PC-3 (cell line): Measurements from ENCODE around the gene NDUFC1. TPM values are rescaled to one million over a fixed set of nuclear protein-coding genes. Genes with fewer than 3 reads are reported as not detected.
A peak's percentile ranks its signal among the peaks of the same experiment; 100 is the strongest.

Experiments
- ATAC-seq: fragments of 200-7000 bp; cut with Tn5 transposase; 2 replicates; pipeline ENCODE4 v1.9.1; 2020; ENCODE audit warnings: mild to moderate bottlenecking, moderate library complexity
- BruUV-seq: library from RNA; stranded (reverse); fragments of 400-500 nt; replicated peaks from 2 replicates; lab custom pipeline; 2021; lab: Mats Ljungman, UMichigan
- CTCF ChIA-PET: fragments of 300-600 bp; sonication (Branson Sonifier 250); formaldehyde crosslinking; loops from one replicate; lab custom pipeline; 2022; ENCODE audit warnings: antibody characterized with exemption; lab: Charles Lee
- POLR2A ChIA-PET: fragments of 300-600 bp; sonication (Branson Sonifier 250); formaldehyde crosslinking; loops from one replicate; lab custom pipeline; 2022; ENCODE audit warnings: antibody characterized with exemption; ENCODE audit not compliant: unreplicated experiment; lab: Charles Lee
- DNase-seq: peaks from one replicate; pipeline ENCODE4 v3.0.0-alpha.2; 2015
- H2AFZ ChIP-seq: fragments of 300-600 bp; sonication (generic); 2 replicates; pipeline ENCODE4 v1.6.0; 2016; ENCODE audit warnings: antibody characterized with exemption, low read length
- H3F3A ChIP-seq: fragments of 300-600 bp; sonication (generic); one replicate; pipeline ENCODE4 v1.6.0; 2017; ENCODE audit warnings: antibody characterized with exemption, low read length, control low read depth, mild to moderate bottlenecking; ENCODE audit not compliant: unreplicated experiment
- H3K27ac ChIP-seq: fragments of 300-600 bp; sonication (generic); 2 replicates; pipeline ENCODE4 v1.5.1; 2016; ENCODE audit warnings: mild to moderate bottlenecking, low read length
- H3K27me3 ChIP-seq: fragments of 300-600 bp; sonication (generic); 2 replicates; pipeline ENCODE4 v1.6.1; 2016; ENCODE audit warnings: low read length, mixed read lengths
- H3K36me3 ChIP-seq: fragments of 300-600 bp; sonication (generic); 2 replicates; pipeline ENCODE4 v1.6.1; 2016; ENCODE audit warnings: low read depth, mixed run types, low read length, mixed read lengths
- H3K4me1 ChIP-seq: fragments of 300-600 bp; sonication (generic); 2 replicates; pipeline ENCODE4 v1.5.1; 2016; ENCODE audit warnings: low read length; ENCODE audit not compliant: insufficient read depth
- H3K4me2 ChIP-seq: fragments of 300-600 bp; sonication (generic); 2 replicates; pipeline ENCODE4 v1.6.0; 2016; ENCODE audit warnings: low read length
- H3K4me3 ChIP-seq: fragments of 300-600 bp; sonication (generic); 2 replicates; pipeline ENCODE4 v1.5.1; 2016; ENCODE audit warnings: mild to moderate bottlenecking, low read length, mixed read lengths
- H3K79me2 ChIP-seq: fragments of 300-600 bp; sonication (generic); 2 replicates; pipeline ENCODE4 v1.6.1; 2017; ENCODE audit warnings: low read length, mixed read lengths
- H3K9ac ChIP-seq: fragments of 300-600 bp; sonication (generic); 2 replicates; pipeline ENCODE4 v1.6.0; 2016; ENCODE audit warnings: mild to moderate bottlenecking, low read length
- H3K9me2 ChIP-seq: fragments of 300-600 bp; sonication (generic); replicated peaks from 2 replicates; pipeline ENCODE4 v1.6.1; 2016; ENCODE audit warnings: mixed run types, low read length, mixed read lengths
- H3K9me3 ChIP-seq: fragments of 300-600 bp; sonication (generic); 2 replicates; pipeline ENCODE4 v1.6.1; 2016; ENCODE audit warnings: low read length, mixed read lengths
- H4K20me1 ChIP-seq: fragments of 300-600 bp; sonication (generic); 2 replicates; pipeline ENCODE4 v1.6.1; 2016; ENCODE audit warnings: low read length, mixed read lengths
- EZH2 ChIP-seq: fragments of 300-600 bp; sonication (generic); IDR thresholded peaks from one replicate; pipeline ENCODE4 v1.6.1; 2017; ENCODE audit warnings: antibody characterized with exemption, mild to moderate bottlenecking, low read length; ENCODE audit not compliant: unreplicated experiment
- EZH2phosphoT487 ChIP-seq: fragments of 300-600 bp; sonication (generic); IDR thresholded peaks from 2 replicates; pipeline ENCODE4 v1.6.1; 2018; ENCODE audit warnings: mild to moderate bottlenecking, antibody characterized with exemption, low read length, borderline replicate concordance
- intact Hi-C: fragments of 100-400 bp; cut with micrococcal nuclease; formaldehyde crosslinking; loops from 2 replicates; pipeline ENCODE4 v1.9.0; 2023
- total RNA-seq: library from RNA; depleted of rRNA; stranded (reverse); fragments of >200 nt; gene quantifications from 2 replicates; pipeline ENCODE4 v1.2.3, GENCODE V29; 2014
- TF ChIP-seq, protein P1 (sequence below): fragments of 300-600 bp; sonication (generic); conservative IDR thresholded peaks from 2 replicates; pipeline ENCODE4 v1.5.1; 2017; ENCODE audit warnings: antibody characterized with exemption, low read depth, mild to moderate bottlenecking, low read length

NDUFC1 gene
- total RNA-seq, 1 experiment from 2014 or later = 92.9 TPM

DNA sequence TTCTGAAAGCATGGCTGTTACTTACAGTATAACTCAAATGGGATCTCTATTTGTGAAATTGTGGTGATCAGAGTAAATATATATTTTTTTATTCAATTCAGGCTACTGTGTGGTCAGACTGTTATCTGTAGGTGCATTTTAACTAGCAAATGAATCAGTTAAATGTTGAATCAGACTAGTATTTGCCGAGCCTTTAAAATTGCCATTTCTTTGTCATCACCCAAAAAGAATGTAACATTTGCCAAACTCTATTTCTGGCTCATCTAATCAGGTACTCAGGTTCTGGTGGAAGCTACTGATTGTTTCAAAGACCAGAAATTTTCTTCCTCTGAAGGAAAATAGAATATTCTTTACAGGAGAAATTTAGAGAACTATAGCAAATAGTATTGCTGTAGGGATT, 2.7 kb downstream of the NDUFC1 start:
- H3K4me2 ChIP-seq = peak overlapping the region; percentile 98
- POLR2A ChIA-PET = no interaction called here
- TF ChIP-seq EZH2phosphoT487 (no peak), EZH2 (no peak)
- TF ChIP-seq, protein P1, sequence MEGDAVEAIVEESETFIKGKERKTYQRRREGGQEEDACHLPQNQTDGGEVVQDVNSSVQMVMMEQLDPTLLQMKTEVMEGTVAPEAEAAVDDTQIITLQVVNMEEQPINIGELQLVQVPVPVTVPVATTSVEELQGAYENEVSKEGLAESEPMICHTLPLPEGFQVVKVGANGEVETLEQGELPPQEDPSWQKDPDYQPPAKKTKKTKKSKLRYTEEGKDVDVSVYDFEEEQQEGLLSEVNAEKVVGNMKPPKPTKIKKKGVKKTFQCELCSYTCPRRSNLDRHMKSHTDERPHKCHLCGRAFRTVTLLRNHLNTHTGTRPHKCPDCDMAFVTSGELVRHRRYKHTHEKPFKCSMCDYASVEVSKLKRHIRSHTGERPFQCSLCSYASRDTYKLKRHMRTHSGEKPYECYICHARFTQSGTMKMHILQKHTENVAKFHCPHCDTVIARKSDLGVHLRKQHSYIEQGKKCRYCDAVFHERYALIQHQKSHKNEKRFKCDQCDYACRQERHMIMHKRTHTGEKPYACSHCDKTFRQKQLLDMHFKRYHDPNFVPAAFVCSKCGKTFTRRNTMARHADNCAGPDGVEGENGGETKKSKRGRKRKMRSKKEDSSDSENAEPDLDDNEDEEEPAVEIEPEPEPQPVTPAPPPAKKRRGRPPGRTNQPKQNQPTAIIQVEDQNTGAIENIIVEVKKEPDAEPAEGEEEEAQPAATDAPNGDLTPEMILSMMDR = no peak
- H3K4me3 ChIP-seq = peak overlapping the region; percentile 99
- peak; percentile 6 for ATAC-seq
- peak overlapping the region; percentile 72 for H3K27ac ChIP-seq
- H3K9me2 ChIP-seq = no peaks in the 10 kb centered on the region
- no peaks in the 10 kb centered on the region for H3K9me3 ChIP-seq
- H3K9ac ChIP-seq = 0 out of 2 replicates have a peak overlapping the region, but pooled peaks have one; percentile 97
- peaks cover 18% of the 10 kb centered on the region for H4K20me1 ChIP-seq
- 0 out of 2 replicates have a peak, but pooled peaks cover 4% of the 10 kb centered on the region for H3K36me3 ChIP-seq
- H3K79me2 ChIP-seq = peaks cover 56% of the 10 kb centered on the region
- no peaks in the 10 kb centered on the region for H3K27me3 ChIP-seq
- peaks cover 4% of the 10 kb centered on the region for H3F3A ChIP-seq
- H3K4me1 ChIP-seq = peaks cover 40% of the 10 kb centered on the region
- DNase-seq = peak; percentile 79
- CTCF ChIA-PET = interaction anchor here (0.6 kb wide), 1 partner anchor 269 kb away, joined by 3 read pairs; no protein-coding TSS in a partner anchor
- BruUV-seq = no TSS peak
- intact Hi-C loops = loop anchor here (5.0 kb wide), 1 partner anchor 202 kb away; no protein-coding TSS in a partner anchor
- H2AFZ ChIP-seq = no peak overlapping the region

DNA sequence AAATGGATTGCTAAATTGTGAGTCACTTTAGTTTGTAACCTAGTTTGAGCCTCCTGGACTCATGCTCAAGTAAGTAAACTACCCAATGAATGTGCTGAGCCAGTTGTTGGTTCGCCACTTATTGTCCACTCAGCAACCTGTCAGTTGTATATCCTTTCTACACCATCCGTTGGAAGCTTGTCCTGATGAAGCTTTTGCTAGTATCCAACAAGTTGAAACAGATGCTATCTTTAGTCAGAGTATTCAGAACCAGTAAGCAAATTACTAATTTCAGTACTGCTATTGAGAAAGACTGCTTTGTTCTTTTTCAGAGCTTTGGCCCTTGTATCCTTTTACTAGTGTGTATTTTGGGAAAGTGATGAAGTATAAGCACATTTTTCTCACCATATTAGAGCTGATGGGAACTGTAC, 5.3 kb downstream of the NDUFC1 start:
- no peak for TF ChIP-seq EZH2phosphoT487
- TF ChIP-seq, protein P1 = no peak
- TF ChIP-seq EZH2 = no peak
- ATAC-seq = no peak
- Histone ChIP-seq H3K27me3 (no peaks in the 10 kb centered on the region), H3K36me3 (peaks cover 5% of the 10 kb centered on the region; the same call in 1 of the 2 replicates), H3K9ac (no peak overlapping the region), H4K20me1 (no peaks in the 10 kb centered on the region; the same call in 1 of the 2 replicates), H3K79me2 (peaks cover 40% of the 10 kb centered on the region), H3K4me1 (peaks cover 35% of the 10 kb centered on the region), H3K27ac (no peak overlapping the region), H3K4me2 (peak overlapping the region; percentile 13; the same call in 1 of the 2 replicates), H3F3A (peaks cover 4% of the 10 kb centered on the region), H3K4me3 (no peak overlapping the region), H3K9me2 (no peaks in the 10 kb centered on the region), H3K9me3 (no peaks in the 10 kb centered on the region), H2AFZ (no peak overlapping the region)
- POLR2A ChIA-PET = no interaction called here
- intact Hi-C loops = loop anchor here (2.0 to 5.0 kb wide), 2 partner anchors 112 to 200 kb away; no protein-coding TSS in a partner anchor
- CTCF ChIA-PET = interaction anchor here (0.6 kb wide), 1 partner anchor 68 kb away, joined by 3 read pairs; no protein-coding TSS in a partner anchor
- no TSS peak for BruUV-seq
- peak; percentile 29 for DNase-seq

DNA sequence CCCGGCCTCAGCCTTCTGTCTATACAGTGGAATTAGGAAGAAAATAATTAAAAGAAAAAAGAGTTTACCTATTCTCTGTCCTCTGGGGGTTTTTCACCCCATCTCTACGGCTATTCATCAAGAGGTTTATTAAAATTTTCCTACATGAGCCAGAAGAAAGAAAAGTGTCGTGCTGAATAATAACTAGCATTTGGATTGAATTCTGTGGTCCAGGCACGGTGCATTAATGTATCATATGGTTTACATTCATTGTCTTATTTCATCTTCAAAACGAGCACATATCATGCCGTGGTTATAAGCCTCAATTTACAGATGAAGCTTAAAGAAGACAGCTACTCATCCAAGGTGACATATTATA, 6.4 kb downstream of the NDUFC1 start:
- Histone ChIP-seq H3K4me3 (peak overlapping the region; percentile 89), H3K9me3 (no peaks in the 10 kb centered on the region), H3K4me2 (peak overlapping the region; percentile 94), H3K27me3 (no peaks in the 10 kb centered on the region), H2AFZ (peak overlapping the region; percentile 94), H3K9me2 (no peaks in the 10 kb centered on the region), H3K79me2 (peaks cover 33% of the 10 kb centered on the region), H3K36me3 (peaks cover 5% of the 10 kb centered on the region; the same call in 1 of the 2 replicates), H3K9ac (peak overlapping the region; percentile 92; the same call in 1 of the 2 replicates), H3F3A (peaks cover 4% of the 10 kb centered on the region), H3K27ac (no peak overlapping the region), H4K20me1 (no peaks in the 10 kb centered on the region), H3K4me1 (peaks cover 35% of the 10 kb centered on the region)
- BruUV-seq = no TSS peak
- no peak for TF ChIP-seq EZH2phosphoT487
- TF ChIP-seq, protein P1 = no peak
- no peak for TF ChIP-seq EZH2
- POLR2A ChIA-PET = interaction anchor here (0.6 to 0.7 kb wide), 2 partner anchors 44 to 128 kb away, joined by 3 to 4 read pairs; no protein-coding TSS in a partner anchor
- ATAC-seq (no peak), DNase-seq (no peak)
- CTCF ChIA-PET = interaction anchor here (0.5 to 1.7 kb wide), 8 partner anchors 9 to 265 kb away, joined by 3 to 7 read pairs (median 4); partner anchors contain the start of gene MGARP
- intact Hi-C loops = loop anchor here (1.0 to 5.0 kb wide), 4 partner anchors 53 to 199 kb away; no protein-coding TSS in a partner anchor
